ENCODE measurements around the gene RXRG. TPM values are rescaled to one million over a fixed set of nuclear protein-coding genes. Genes with fewer than 3 reads are reported as not detected.

Gene RXRG
- total RNA-seq, 6 experiments from 2014 or later, result 0.26 to 0.32 TPM; not detected in 4

Other genes with a start within 250 kb of the RXRG start
- gene LMX1A, start 88.4 kb downstream of the RXRG start, total RNA-seq, result under 1 TPM in 1 of 6 experiments, not detected in 5; 0.14 TPM
- gene LRRC52, start 98.9 kb upstream of the RXRG start, total RNA-seq, result not detected
- gene MGST3, start 186.1 kb upstream of the RXRG start, total RNA-seq, result 100 to 1,000 TPM in 3 of 6 experiments, 10 to 100 TPM in 3; 74.0 to 141 (median 103) TPM

All from right lobe of liver (tissue), 5 donors.